Natural killer cell (primary cell): ENCODE data around the gene PNPO. TPM values are rescaled to one million over a fixed set of nuclear protein-coding genes. Genes with fewer than 3 reads are reported as not detected.

Source experiments
- ATAC-seq, 3 donors: fragments of 150-1000 bp in 2 of 3; fragments of 200-7000 bp in 1 of 3; cut with Tn5 transposase; 1 replicate in 1 of 3; 2 replicates in 2 of 3; pipeline ENCODE4 v1.10.0; 2021; ENCODE audit warnings: mild to moderate bottlenecking in 2 of 3, moderate library complexity in 2 of 3
- DNase-seq, 2 donors: peaks; one replicate each; pipeline versions ENCODE4 v3.0.0 to v3.0.0-alpha.2; 2013 to 2021; ENCODE audit warnings: mixed read lengths in 1 of 2
- H3K27ac ChIP-seq: one replicate; pipeline ENCODE4 v1.5.1; 2013; ENCODE audit warnings: mild to moderate bottlenecking, low read length
- H3K27me3 ChIP-seq: one replicate; pipeline ENCODE4 v1.6.1; 2013; ENCODE audit warnings: low read length; ENCODE audit not compliant: control insufficient read depth, insufficient read depth
- H3K36me3 ChIP-seq: one replicate; pipeline ENCODE4 v1.6.1; 2013; ENCODE audit warnings: low read length; ENCODE audit not compliant: control insufficient read depth, insufficient read depth
- H3K4me1 ChIP-seq: one replicate; pipeline ENCODE4 v1.6.1; 2013; ENCODE audit warnings: low read length; ENCODE audit not compliant: control insufficient read depth, insufficient read depth
- H3K4me3 ChIP-seq: one replicate; pipeline ENCODE4 v1.5.1; 2013; ENCODE audit warnings: low read length
- H3K9me3 ChIP-seq: one replicate; pipeline ENCODE4 v1.6.1; 2013; ENCODE audit warnings: low read length; ENCODE audit not compliant: control insufficient read depth, insufficient read depth
- H3K27ac Mint-ChIP-seq, 2 donors: one replicate each; pipeline ENCODE4 v1.8.0; 2022; ENCODE audit warnings: mild to moderate bottlenecking in 2 of 2, mixed read lengths in 2 of 2, moderate library complexity in 1 of 2
- H3K27me3 Mint-ChIP-seq, 2 donors: one replicate each; pipeline ENCODE4 v1.8.0; 2022; ENCODE audit warnings: low read depth in 2 of 2, mixed read lengths in 2 of 2
- H3K36me3 Mint-ChIP-seq: one replicate; pipeline ENCODE4 v1.8.0; 2022; ENCODE audit warnings: mixed read lengths
- H3K4me1 Mint-ChIP-seq, 2 donors: one replicate each; pipeline ENCODE4 v1.8.0; 2022; ENCODE audit warnings: mixed read lengths in 2 of 2
- H3K4me3 Mint-ChIP-seq: one replicate; pipeline ENCODE4 v1.8.0; 2022; ENCODE audit warnings: mild to moderate bottlenecking, moderate library complexity, mixed read lengths
- H3K9me3 Mint-ChIP-seq, 2 donors: one replicate each; pipeline ENCODE4 v1.8.0; 2022; ENCODE audit warnings: mixed read lengths in 2 of 2
- CTCF ChIP-seq: fragments of 200-600 bp; IDR thresholded peaks from one replicate; pipeline ENCODE4 v1.8.0; 2022; ENCODE audit warnings: antibody characterized with exemption
- WGBS: methylation state at CpG from one replicate; pipeline ENCODE4 v1.1.7; 2013; ENCODE audit warnings: missing lambda C conversion rate; ENCODE audit not compliant: insufficient coverage; 5-methylcytosine and 5-hydroxymethylcytosine counted together
- intact Hi-C: fragments of 100-400 bp; cut with micrococcal nuclease; formaldehyde crosslinking; loops from one replicate; pipeline ENCODE4 v1.14.2; 2022
- total RNA-seq, 4 donors: library from RNA; stranded (reverse); fragments of 120-200 nt in 1 of 4; gene quantifications; one replicate each; pipeline versions ENCODE4 v1.2.3 to v1.2.4, GENCODE V29; 2013 to 2022

Gene PNPO
- total RNA-seq, 3 donors from 2014 or later (not counting 1 experiment from before 2014, with no cell fraction given) = 6.0 to 10.9 (median 9.3) TPM

GRCh38 chr17:47993964-47994363 is 52.6 kb downstream of the PNPO start:
- intact Hi-C loops = no loop called here
- H3K4me1 ChIP-seq = peaks cover 11% of the 10 kb centered on the region
- H3K36me3 ChIP-seq = no peaks in the 10 kb centered on the region
- H3K9me3 ChIP-seq = no peaks in the 10 kb centered on the region
- Mint-ChIP-seq H3K4me1 (peaks cover 10% of the 10 kb centered on the region in 2 donors), H3K9me3 (no peaks in the 10 kb centered on the region), H3K4me3 (no peak overlapping the region), H3K36me3 (no peaks in the 10 kb centered on the region), H3K27me3 (no peaks in the 10 kb centered on the region), H3K27ac (no peak overlapping the region)
- no peak for TF ChIP-seq CTCF
- no peak overlapping the region for H3K4me3 ChIP-seq
- H3K27me3 ChIP-seq = no peaks in the 10 kb centered on the region
- ATAC-seq = no peak
- WGBS = 85% methylated on average over 5 of the region's 5 CpGs
- no peak overlapping the region for H3K27ac ChIP-seq
- DNase-seq = no peak

GRCh38 chr17:47994724-47995123 is 53.4 kb downstream of the PNPO start:
- TF ChIP-seq CTCF = no peak
- no peaks in the 10 kb centered on the region for H3K36me3 Mint-ChIP-seq
- Histone ChIP-seq H3K27me3 (no peaks in the 10 kb centered on the region), H3K4me1 (peaks cover 4% of the 10 kb centered on the region), H3K27ac (no peak overlapping the region), H3K4me3 (no peak overlapping the region), H3K9me3 (no peaks in the 10 kb centered on the region), H3K36me3 (no peaks in the 10 kb centered on the region)
- intact Hi-C loops = no loop called here
- no peak overlapping the region for H3K4me3 Mint-ChIP-seq
- no peaks in the 10 kb centered on the region for H3K9me3 Mint-ChIP-seq
- no peaks in the 10 kb centered on the region for H3K27me3 Mint-ChIP-seq
- H3K27ac Mint-ChIP-seq = no peak overlapping the region
- H3K4me1 Mint-ChIP-seq = peaks cover 2 to 3% of the 10 kb centered on the region in 2 donors
- WGBS = 89% methylated on average over 4 of the region's 4 CpGs
- ATAC-seq (no peak), DNase-seq (no peak)

GRCh38 chr17:47995241-47995935 is 54.0 kb downstream of the PNPO start:
- Mint-ChIP-seq H3K4me3 (no peak overlapping the region), H3K4me1 (no peaks in the 10 kb centered on the region), H3K27me3 (no peaks in the 10 kb centered on the region), H3K27ac (no peak overlapping the region), H3K9me3 (no peaks in the 10 kb centered on the region), H3K36me3 (no peaks in the 10 kb centered on the region)
- TF ChIP-seq CTCF = no peak
- Histone ChIP-seq H3K36me3 (no peaks in the 10 kb centered on the region), H3K4me3 (no peak overlapping the region), H3K9me3 (no peaks in the 10 kb centered on the region), H3K27ac (no peak overlapping the region), H3K27me3 (no peaks in the 10 kb centered on the region), H3K4me1 (no peaks in the 10 kb centered on the region)
- DNase-seq = no peak
- 80% methylated on average over 13 of the region's 13 CpGs for WGBS
- intact Hi-C loops = no loop called here
- ATAC-seq = no peak

- Histone ChIP-seq H3K9me3 (no peaks in the 10 kb centered on the region), H3K36me3 (no peaks in the 10 kb centered on the region), H3K27me3 (no peaks in the 10 kb centered on the region), H3K27ac (no peak overlapping the region), H3K4me3 (no peak overlapping the region), H3K4me1 (no peaks in the 10 kb centered on the region)
- intact Hi-C loops = no loop called here
- Mint-ChIP-seq H3K4me1 (no peaks in the 10 kb centered on the region), H3K4me3 (no peak overlapping the region), H3K9me3 (no peaks in the 10 kb centered on the region), H3K27me3 (no peaks in the 10 kb centered on the region), H3K27ac (no peak overlapping the region), H3K36me3 (no peaks in the 10 kb centered on the region)
- WGBS = 89% methylated on average over 8 of the region's 9 CpGs
- ATAC-seq (no peak), DNase-seq (no peak)
- TF ChIP-seq CTCF = no peak
Observed at GRCh38 chr17:47996201-47996600, 54.8 kb downstream of the PNPO start.
